Right lobe of liver (tissue), 4 donors: Measurements from ENCODE around the gene SOAT1.

Experiments
- POLR2A ChIP-seq: fragments of 450-650 bp; IDR thresholded peaks from one replicate; pipeline ENCODE4 v1.6.1; 2017; ENCODE audit warnings: antibody characterized with exemption, mild to moderate bottlenecking
- TF ChIP-seq, protein P1 (sequence below), 4 donors: fragments of 200-600 bp in 3 of 4; fragments of 450-650 bp in 1 of 4; IDR thresholded peaks; one replicate each; pipeline versions ENCODE4 v1.5.1 to v1.8.0; 2016 to 2022; ENCODE audit warnings: antibody characterized with exemption in 4 of 4, mild to moderate bottlenecking in 2 of 4
- donor health status: DM: no; HTN: no; CAD: no.
- donor health status: DM: no; HTN: no; CAD: no.
- donor health status: DM: no; HTN: yes; CAD: no.

DNA sequence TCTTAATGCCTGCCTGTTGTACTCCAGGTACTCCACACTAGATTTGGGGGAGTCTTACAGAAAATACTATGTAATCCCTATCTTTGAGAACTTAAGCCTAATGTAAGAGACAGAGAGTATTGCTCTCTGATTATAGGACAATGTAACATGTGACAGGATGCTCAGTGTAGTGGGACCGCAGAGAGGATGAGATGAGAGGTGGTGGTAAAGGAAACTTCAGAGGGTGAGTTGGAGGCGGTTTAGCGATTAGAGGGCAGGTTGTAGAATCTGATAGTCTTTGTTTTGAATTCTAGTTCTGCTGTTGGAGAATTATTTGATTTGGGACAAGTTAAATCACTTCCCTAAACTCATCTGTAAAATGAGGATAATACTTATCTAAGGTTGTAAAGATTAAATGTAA, 5.4 kb downstream of the SOAT1 start:
- TF ChIP-seq, protein P1, sequence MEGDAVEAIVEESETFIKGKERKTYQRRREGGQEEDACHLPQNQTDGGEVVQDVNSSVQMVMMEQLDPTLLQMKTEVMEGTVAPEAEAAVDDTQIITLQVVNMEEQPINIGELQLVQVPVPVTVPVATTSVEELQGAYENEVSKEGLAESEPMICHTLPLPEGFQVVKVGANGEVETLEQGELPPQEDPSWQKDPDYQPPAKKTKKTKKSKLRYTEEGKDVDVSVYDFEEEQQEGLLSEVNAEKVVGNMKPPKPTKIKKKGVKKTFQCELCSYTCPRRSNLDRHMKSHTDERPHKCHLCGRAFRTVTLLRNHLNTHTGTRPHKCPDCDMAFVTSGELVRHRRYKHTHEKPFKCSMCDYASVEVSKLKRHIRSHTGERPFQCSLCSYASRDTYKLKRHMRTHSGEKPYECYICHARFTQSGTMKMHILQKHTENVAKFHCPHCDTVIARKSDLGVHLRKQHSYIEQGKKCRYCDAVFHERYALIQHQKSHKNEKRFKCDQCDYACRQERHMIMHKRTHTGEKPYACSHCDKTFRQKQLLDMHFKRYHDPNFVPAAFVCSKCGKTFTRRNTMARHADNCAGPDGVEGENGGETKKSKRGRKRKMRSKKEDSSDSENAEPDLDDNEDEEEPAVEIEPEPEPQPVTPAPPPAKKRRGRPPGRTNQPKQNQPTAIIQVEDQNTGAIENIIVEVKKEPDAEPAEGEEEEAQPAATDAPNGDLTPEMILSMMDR (IDR thresholded peaks at IDR 0.05) = no peak
- no peak for TF ChIP-seq POLR2A
